Nasal cavity respiratory epithelium epithelial cell of viscerocranial mucosa (primary cell): ENCODE data around the gene GNS. TPM values are rescaled to one million over a fixed set of nuclear protein-coding genes. Genes with fewer than 3 reads are reported as not detected.

Experiments used
- total RNA-seq: library from RNA; depleted of rRNA; stranded (reverse); fragments of >200 nt; gene quantifications from 2 replicates; pipeline ENCODE4 v1.2.3, GENCODE V29; 2014

Gene GNS
- total RNA-seq, result 157 and 184 TPM in 2 replicates

DNA sequence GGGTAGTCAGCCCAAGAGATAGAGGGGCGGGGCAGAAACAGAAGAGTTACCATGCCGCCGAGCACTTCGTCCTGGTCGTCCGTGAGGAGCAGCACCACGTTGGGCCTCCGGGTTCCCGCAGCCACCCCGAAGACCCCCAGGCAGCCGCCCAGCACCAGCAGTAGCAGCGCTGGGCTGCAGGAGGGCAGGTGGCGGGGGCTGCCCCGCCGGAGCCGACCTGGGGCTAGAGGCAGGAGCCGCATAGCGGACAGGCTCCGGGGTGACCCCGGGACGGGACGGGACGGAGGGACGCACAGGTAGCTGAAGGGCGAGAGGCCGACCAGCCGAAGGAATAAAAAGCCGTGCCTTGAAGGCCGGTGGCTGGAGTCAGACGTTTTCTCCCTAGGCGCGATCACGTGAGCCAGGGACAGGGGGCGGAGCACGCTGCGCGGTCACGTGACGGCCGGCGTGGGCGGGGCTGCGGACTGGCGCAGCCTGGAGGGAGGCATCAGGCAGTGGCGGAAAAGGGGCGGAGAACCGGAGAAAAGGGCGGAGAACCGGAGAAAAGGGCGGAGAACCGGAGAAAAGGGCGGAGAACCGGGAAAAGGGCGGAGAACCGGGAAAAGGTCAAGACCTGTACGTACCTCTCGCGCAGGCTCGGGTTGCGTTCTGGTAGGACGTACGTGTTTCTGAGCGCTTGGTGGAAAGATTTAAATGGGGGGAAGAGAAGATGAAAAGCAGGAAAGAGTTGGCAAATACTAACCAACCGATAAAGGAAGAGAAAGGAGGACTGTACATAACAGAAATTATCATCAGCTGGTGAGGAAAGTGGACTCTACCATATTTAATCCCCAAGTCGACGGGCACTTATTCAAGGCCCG is at the start of gene GNS:
Gene GNS, minus strand, starts transcription at position 372 of the 860 bp plus-strand sequence. Its CDS starts 130 bp downstream, at position 242.

Other genes starting within 250 kb of the GNS start
- gene RASSF3, start 148.9 kb downstream of the GNS start, total RNA-seq, result 10.3 and 14.0 TPM in 2 replicates
- gene TBC1D30, start 65.2 kb upstream of the GNS start, total RNA-seq, result 1.9 and 3.1 TPM in 2 replicates